ENCODE measurements around the gene LINC01488. TPM values are rescaled to one million over a fixed set of nuclear protein-coding genes. Genes with fewer than 3 reads are reported as not detected.

LINC01488 gene
- total and polyA plus RNA-seq, 9 of the 15 experiments (the other 6 are each of a cell fraction or from before 2014, with no cell fraction given) = not detected

- intact Hi-C loops (cut with micrococcal nuclease) (no loop called here), in situ Hi-C loops (cut with MboI) (no loop called here)
- H3K27ac ChIP-seq (ENCODE audit: extremely low read depth, low read depth, low read length) = no peak overlapping the region
- POLR2A ChIA-PET = interaction anchor here (0.5 to 0.8 kb wide), 2 partner anchors 24 to 110 kb away, joined by 3 read pairs; no protein-coding TSS in a partner anchor
- no peaks in the 10 kb centered on the region for H3K9me1 ChIP-seq (ENCODE audit: control insufficient read depth, insufficient read depth, low read length)
- no peaks in the 10 kb centered on the region for H3K36me3 ChIP-seq (ENCODE audit: control insufficient read depth, insufficient read depth, low read length)
- H3K4me2 ChIP-seq (ENCODE audit: insufficient read depth, low read length) = no peak overlapping the region
- peaks cover 38 to 94% of the 10 kb centered on the region in 2 experiments for H3K27me3 ChIP-seq (ENCODE audit: control insufficient read depth in 2 of 2, insufficient read depth in 2 of 2, low read length in 2 of 2)
- FAIRE-seq = no peak
- H3K4me1 ChIP-seq (replicated peaks in 1 of 2; ENCODE audit: control insufficient read depth in 2 of 2, insufficient read depth in 2 of 2, low read length in 2 of 2) = peaks cover 0 to 21% of the 10 kb centered on the region in 2 experiments; a peak in 2 of 5 replicates
- no peaks in the 10 kb centered on the region; the same call in 1 of the 2 replicates for H4K20me1 ChIP-seq (replicated peaks; ENCODE audit: control insufficient read depth, insufficient read depth, low read length)
- BruUV-seq (replicated peaks) = no TSS peak
- no peak overlapping the region for H3K4me3 ChIP-seq
- H3K9me3 ChIP-seq (replicated peaks; ENCODE audit: control insufficient read depth, insufficient read depth, low read depth, low read length) = no peaks in the 10 kb centered on the region
- WGBS (ENCODE audit: insufficient coverage, low coverage, missing lambda C conversion rate) = 7% methylated on average over 22 of the region's 22 CpGs
- DNase-seq (ENCODE audit: extremely low read depth in 1 of 4, low spot score in 3 of 4) = no peak
- no peaks in the 10 kb centered on the region for H3K79me2 ChIP-seq (ENCODE audit: control insufficient read depth, insufficient read depth, low read length)
- H3K9ac ChIP-seq (ENCODE audit: insufficient read depth in 1 of 2, low read depth in 2 of 2, low read length in 2 of 2) = peak overlapping the region in 1 of 2 experiments; percentile 17; a peak in 1 of 4 replicates
- CTCF ChIA-PET (ENCODE audit: low intra/inter-chr PET ratio) = no interaction called here
- no peak overlapping the region for H2AFZ ChIP-seq (ENCODE audit: low read depth, low read length)
- no peak for ATAC-seq
- TF ChIP-seq TEAD4 (IDR thresholded peaks at IDR 0.05; ENCODE audit: low read length) (no peak), TEAD4 (CRISPR knock-in tag; IDR thresholded peaks at IDR 0.05; ENCODE audit: borderline replicate concordance) (no peak), TAL1 (IDR thresholded peaks at IDR 0.05) (no peak), MYC (IDR thresholded peaks at IDR 0.05; ENCODE audit: low read depth, low read length) (no peak), MYC (CRISPR knock-in tag; IDR thresholded peaks at IDR 0.05; ENCODE audit: borderline replicate concordance, low read depth) (no peak), ZNF407 (IDR thresholded peaks at IDR 0.05; ENCODE audit: low read depth) (no peak), MEF2A (IDR thresholded peaks at IDR 0.05; ENCODE audit: control insufficient read depth, low read depth, low read length) (no peak), SRSF3 (IDR thresholded peaks at IDR 0.05; ENCODE audit: insufficient read depth, low read length) (no peak), ZNF408 (CRISPR knock-in tag; IDR thresholded peaks at IDR 0.05; ENCODE audit: low read depth) (no peak), RNF2 (IDR thresholded peaks at IDR 0.05) (no peak), PCBP2 (IDR thresholded peaks at IDR 0.05; ENCODE audit: low read depth, low read length, poor library complexity, severe bottlenecking) (no peak), ELF4 (CRISPR knock-in tag; IDR thresholded peaks at IDR 0.05) (no peak), CGGBP1 (CRISPR knock-in tag; IDR thresholded peaks at IDR 0.05) (no peak), ZNF707 (CRISPR knock-in tag; conservative IDR thresholded peaks at IDR 0.05) (no peak)
Observed at GRCh38 chr11:69491071-69492031, 9.9 kb downstream of the LINC01488 start.

Data from K562 (cell line).